Epithelial cell of proximal tubule (primary cell): ENCODE data around the gene NAP1L5. TPM values are rescaled to one million over a fixed set of nuclear protein-coding genes. Genes with fewer than 3 reads are reported as not detected.

ENCODE experiments used
- DNase-seq: peaks from one replicate; pipeline ENCODE4 v3.0.0-alpha.2; 2011; ENCODE audit warnings: low read depth
- H3K4me3 ChIP-seq: 2 replicates; pipeline ENCODE4 v1.5.1; 2011; ENCODE audit warnings: low read depth, mild to moderate bottlenecking, low read length
- CTCF ChIP-seq: conservative IDR thresholded peaks from 2 replicates; pipeline ENCODE4 v1.5.1; 2012; ENCODE audit warnings: low read depth, mild to moderate bottlenecking, low read length
- total RNA-seq: library from RNA; depleted of rRNA; stranded (reverse); fragments of >200 nt; gene quantifications from 2 replicates; pipeline ENCODE4 v1.2.3, GENCODE V29; 2015

The NAP1L5 gene
- total RNA-seq, 1 donor from 2014 or later: 1.4 TPM

DNA sequence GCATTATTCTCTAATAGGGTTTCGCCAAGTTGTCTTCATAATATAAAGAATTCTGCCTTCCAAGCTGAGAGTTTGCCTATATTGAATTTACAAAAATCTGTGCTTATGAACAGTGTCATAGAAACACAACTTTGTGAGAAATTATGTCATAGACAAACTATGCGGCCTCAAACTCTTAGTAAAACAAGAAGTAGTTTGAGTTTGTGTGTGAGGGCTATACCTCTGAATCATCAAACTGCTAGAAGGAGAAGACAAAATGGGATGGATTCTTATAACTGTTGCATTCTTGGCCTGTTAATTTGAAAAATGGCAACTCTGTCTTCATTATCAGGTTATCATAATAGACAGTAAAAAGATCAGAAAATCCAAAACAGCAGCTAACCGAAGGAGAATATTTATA is 46.1 kb upstream of the NAP1L5 start:
- no peak overlapping the region for H3K4me3 ChIP-seq
- DNase-seq: no peak
- no peak for TF ChIP-seq CTCF

DNA sequence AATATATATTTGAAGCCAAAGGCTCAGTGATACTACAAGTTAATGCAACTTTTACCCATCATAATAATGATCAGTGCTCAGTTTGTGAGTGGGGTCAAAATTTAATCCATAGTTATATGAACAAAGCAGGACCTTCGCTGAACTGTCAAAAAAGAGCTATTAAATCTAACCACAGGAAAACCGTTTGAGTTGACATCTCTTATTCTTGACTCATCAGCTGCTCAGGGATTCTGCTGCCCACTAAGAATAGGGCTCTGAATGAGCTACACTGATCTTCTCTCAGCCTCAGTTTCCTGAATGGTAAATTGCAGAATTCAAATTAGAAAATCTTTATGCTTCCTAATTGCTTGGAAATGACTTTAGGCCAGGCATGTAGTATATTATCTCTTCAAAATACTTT is 44.9 kb upstream of the NAP1L5 start:
- no peak for DNase-seq
- no peak for TF ChIP-seq CTCF
- H3K4me3 ChIP-seq: no peak overlapping the region

- no peak for DNase-seq
- H3K4me3 ChIP-seq: no peak overlapping the region
- no peak for TF ChIP-seq CTCF
These were observed 40.6 kb upstream of the NAP1L5 start for GRCh38 chr4:88738180-88738579.

DNA sequence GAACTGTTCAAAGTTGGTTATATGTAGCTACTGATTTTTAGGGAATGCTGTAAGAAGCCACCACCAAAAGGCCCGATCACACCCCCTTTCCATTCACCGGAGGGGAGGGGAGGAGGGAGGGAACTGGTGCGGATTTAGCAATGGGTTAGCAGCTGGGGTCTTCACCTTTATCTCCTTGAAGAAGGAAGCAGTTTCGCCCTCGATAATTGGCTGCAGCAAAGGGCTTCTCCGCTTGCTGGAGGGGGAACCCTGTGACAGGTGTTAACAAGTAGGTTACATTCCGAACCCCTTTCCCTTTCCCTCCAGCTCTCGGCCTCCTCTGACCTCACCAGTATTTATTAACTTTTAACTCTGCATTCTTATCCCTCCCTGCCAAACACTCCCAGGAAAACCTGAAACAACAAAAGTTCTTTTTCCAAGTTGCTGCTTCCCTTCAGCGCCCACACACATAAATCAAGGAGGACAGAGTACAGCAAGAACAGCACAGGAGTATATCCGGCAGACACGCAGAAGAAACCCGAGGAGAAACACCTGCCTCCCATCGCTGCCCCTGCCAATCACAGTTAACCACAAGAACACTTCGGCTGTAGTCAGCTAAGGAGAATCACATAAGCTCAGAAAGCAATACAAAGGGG is 39.8 kb upstream of the NAP1L5 start:
- peak; percentile 93 for DNase-seq
- no peak for TF ChIP-seq CTCF
- peak overlapping the region; percentile 51 for H3K4me3 ChIP-seq

DNA sequence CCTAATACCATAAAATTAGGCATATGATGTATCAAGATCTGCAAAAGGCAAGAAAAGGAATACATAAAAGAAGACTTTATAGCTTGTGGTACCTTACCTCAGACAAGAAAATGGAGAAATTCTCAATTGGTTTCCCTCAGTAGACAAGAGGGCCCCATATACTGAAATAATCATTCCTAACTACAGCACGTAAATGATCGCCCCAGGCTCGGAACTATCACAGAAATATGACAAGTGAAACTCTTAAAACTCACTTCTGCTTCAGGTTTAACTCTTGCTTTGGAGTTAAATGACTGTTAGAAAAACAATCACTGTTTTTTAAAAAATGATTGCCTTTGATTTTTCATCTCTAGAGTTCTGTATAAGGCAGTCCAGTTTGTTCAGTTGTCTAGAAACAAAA is 38.6 kb upstream of the NAP1L5 start:
- no peak for TF ChIP-seq CTCF
- H3K4me3 ChIP-seq: peak overlapping the region; percentile 9
- DNase-seq: no peak

DNA sequence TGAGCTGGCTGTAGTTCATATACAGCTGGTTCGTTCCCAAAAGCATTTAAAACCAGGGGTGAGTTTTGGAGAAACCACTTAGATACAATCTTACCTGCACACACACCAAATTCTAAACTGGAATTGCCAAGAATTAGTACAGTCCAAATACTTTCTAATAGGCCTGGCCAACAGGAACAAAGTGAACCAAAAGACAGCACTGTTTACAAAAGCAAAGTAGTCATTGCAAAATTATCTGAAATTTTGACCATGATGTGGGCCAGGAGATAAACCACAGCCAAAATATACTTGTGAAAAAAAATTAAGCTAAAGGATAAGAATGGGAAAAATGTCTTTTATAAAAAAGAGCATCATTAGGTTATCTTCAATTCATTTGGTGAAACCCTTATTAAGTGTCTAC is 37.9 kb upstream of the NAP1L5 start:
- H3K4me3 ChIP-seq: no peak overlapping the region
- TF ChIP-seq CTCF: no peak
- no peak for DNase-seq

- no peak for DNase-seq
- no peak for TF ChIP-seq CTCF
These were observed 36.8 kb upstream of the NAP1L5 start for GRCh38 chr4:88734403-88734949.

More at GRCh38 chr4:88734403-88734949, 36.8 kb upstream of the NAP1L5 start:
- no peak overlapping the region for H3K4me3 ChIP-seq
